ES-I3 (cell line): ENCODE measurements around the gene GRID1.

ENCODE experiments used
- H3K36me3 ChIP-seq: 2 replicates; pipeline ENCODE4 v1.6.1; 2013; ENCODE audit warnings: mild to moderate bottlenecking, low read length, control low read depth, moderate library complexity; ENCODE audit not compliant: insufficient read depth
- H3K4me1 ChIP-seq: 2 replicates; pipeline ENCODE4 v1.6.1; 2013; ENCODE audit warnings: mild to moderate bottlenecking, control low read depth, low read length; ENCODE audit not compliant: insufficient read depth
- H3K9ac ChIP-seq: 2 replicates; pipeline ENCODE4 v1.6.1; 2013; ENCODE audit warnings: low read depth, mild to moderate bottlenecking, low read length, moderate library complexity
- H3K9me3 ChIP-seq: 2 replicates; pipeline ENCODE4 v1.6.1; 2013; ENCODE audit warnings: mild to moderate bottlenecking, low read length, moderate library complexity; ENCODE audit not compliant: control insufficient read depth, insufficient read depth

The GRID1 gene

DNA sequence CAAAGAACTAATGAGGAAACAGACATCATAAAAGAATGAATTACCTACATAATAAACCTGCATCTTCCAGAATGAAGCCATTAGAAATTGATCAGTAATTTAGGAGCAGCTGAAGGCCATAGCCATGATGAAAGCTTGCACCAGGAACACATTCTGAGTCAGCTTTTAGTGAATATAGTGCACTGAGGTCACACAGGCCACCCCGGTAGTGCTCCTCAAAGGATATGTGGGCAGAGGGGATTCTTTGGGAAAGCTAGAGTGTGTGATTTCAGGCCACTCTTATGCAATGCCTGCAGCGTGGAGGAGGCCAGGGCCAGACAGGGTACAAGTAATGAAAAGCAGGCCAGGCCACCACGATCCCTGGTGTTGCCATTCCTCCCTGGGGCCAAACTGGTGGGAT is 451.9 kb downstream of the GRID1 start:
- H3K36me3 ChIP-seq = no peaks in the 10 kb centered on the region
- H3K9ac ChIP-seq = no peak overlapping the region
- no peaks in the 10 kb centered on the region for H3K4me1 ChIP-seq
- no peaks in the 10 kb centered on the region for H3K9me3 ChIP-seq

DNA sequence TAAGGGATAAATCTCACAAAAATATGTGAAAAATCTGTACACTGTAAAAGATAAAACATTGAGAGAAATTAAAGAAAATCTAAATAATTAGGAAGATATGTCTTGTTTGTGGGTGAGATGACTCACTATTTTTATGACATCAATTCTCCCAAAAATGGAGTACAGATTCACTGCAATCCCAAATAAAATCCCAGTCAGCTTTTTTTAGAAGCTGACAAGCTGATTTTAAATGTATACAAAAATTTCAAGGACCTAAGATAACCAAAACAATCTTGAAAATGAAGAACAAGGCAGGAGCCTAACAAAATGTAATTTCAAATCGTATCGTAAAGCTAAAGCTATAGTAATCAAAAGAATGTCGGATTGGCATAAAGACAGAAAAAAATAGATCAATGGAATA is 458.1 kb downstream of the GRID1 start:
- H3K9me3 ChIP-seq = no peaks in the 10 kb centered on the region
- H3K36me3 ChIP-seq = no peaks in the 10 kb centered on the region

DNA sequence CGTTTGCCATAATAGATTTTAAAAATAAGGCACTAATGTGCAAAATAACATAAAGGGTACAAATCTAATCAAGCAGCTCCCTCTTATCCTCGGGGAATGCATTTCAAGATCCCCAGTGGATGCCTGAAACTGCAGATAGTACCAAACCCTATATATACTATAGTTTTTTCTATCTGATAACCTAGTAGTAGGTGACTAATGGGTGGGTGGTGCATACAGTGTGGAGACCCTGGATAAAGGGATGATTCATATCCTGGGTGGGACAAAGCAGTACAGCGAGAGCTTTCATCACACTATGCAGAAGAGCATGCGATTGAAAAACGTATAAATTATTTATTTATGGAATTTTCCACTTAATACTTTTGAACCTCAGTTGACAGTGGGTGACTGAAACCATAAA is 464.5 kb downstream of the GRID1 start:
- no peaks in the 10 kb centered on the region for H3K36me3 ChIP-seq
- H3K4me1 ChIP-seq = no peaks in the 10 kb centered on the region
- no peaks in the 10 kb centered on the region for H3K9me3 ChIP-seq
- H3K9ac ChIP-seq = no peak overlapping the region

More for the DNA sequence above, 458.1 kb downstream of the GRID1 start:
- Histone ChIP-seq H3K9ac (no peak overlapping the region), H3K4me1 (no peaks in the 10 kb centered on the region)

DNA sequence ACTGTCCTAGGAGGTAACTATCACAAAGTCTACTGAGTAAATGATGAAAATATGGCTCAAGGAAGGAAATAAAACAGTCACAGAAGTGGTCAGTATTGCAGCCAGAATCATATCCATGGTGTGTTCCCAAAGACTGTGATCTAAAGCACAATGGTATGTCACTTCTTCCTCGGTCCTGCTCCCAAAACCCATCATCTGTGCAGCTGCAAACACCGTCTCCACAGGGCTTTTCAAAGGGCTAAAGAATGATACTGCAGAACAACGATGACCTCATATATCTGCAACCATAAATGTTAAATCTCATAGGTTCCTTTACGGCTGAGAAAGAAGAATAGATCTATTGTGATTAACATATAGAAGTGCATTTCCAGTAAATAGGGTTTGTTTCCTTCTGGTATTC is 465.0 kb downstream of the GRID1 start:
- no peak overlapping the region for H3K9ac ChIP-seq
- H3K9me3 ChIP-seq = no peaks in the 10 kb centered on the region
- no peaks in the 10 kb centered on the region for H3K36me3 ChIP-seq
- no peaks in the 10 kb centered on the region for H3K4me1 ChIP-seq

DNA sequence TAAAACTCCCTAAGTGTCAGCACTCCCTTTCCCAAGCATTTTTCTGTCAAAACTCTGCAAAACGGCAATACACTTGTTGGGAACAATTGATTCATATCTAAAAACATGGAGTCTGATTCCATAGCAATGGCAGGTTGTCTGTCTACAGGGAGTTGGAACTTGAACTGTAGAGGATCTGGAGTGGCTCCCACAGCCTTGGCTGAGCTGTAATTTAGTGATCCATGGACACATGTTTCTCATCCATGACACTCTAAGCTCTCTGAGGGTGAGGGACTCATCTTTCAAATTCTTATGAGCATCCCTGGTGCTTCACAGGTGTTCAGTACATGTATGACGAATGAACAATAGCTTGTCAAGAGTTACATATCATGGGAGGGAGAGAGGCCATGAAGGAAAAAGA is 466.1 kb downstream of the GRID1 start:
- Histone ChIP-seq H3K4me1 (no peaks in the 10 kb centered on the region), H3K9me3 (no peaks in the 10 kb centered on the region), H3K36me3 (no peaks in the 10 kb centered on the region), H3K9ac (no peak overlapping the region)

DNA sequence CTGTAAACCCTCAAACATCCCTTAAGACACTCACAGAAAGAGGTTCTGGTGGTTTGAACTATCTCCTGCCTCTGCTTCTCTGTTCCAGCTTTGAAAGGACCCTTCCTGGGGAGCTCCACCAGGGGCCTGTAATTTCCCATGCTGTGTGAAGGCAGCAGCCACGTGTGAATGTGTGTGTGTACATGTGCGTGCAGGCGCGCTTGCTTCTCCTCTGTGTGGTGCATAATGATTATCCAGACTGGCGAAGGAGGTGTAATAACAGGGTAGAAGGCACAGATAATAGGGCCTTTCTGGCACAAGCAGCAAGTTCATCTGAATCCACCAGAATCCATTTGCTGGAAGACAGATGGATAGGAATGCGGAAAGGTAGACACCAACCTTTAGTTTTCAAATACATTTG is 466.5 kb downstream of the GRID1 start:
- H3K9me3 ChIP-seq = no peaks in the 10 kb centered on the region
- no peaks in the 10 kb centered on the region for H3K36me3 ChIP-seq
- H3K9ac ChIP-seq = no peak overlapping the region
- no peaks in the 10 kb centered on the region for H3K4me1 ChIP-seq

DNA sequence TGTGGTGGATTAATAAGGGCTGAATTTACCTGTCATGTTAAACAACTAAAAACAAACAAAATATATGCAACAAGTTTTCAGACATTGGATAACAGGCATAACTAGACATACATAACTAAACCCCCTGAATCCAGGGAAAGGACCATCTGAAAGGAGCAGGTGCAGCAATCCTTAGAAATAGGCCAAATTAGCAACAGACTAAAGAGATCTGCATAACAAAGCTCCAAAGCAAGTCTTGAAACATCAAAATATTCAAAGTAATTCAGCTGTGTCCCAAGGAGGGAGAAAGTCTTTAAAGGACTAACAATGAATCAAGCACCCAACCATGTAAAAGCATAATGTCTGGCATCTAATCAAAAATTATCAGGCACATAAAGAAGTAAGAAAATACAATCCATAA is 475.1 kb downstream of the GRID1 start:
- Histone ChIP-seq H3K4me1 (no peaks in the 10 kb centered on the region), H3K9ac (no peak overlapping the region), H3K36me3 (no peaks in the 10 kb centered on the region), H3K9me3 (no peaks in the 10 kb centered on the region)

DNA sequence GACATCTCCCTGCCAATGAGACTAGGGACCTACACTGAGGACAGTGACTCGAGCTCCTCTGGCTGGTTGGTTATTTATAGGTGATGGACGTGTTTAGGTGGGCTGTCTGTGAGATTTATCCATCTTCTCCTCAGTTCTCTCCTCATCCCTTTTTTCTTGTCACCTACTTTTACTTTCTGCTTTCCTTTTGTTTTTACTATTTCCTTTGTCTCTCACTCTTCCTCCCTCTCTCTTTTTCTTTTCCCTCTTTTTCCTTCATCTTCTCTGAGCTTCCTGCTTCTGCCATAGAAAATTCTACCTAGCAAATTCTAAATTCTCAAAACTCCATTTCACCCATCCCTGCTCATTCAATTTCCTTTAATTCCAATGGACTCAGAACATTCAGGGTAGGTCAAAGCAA is 478.0 kb downstream of the GRID1 start:
- Histone ChIP-seq H3K9me3 (no peaks in the 10 kb centered on the region), H3K36me3 (no peaks in the 10 kb centered on the region), H3K9ac (no peak overlapping the region), H3K4me1 (no peaks in the 10 kb centered on the region)

DNA sequence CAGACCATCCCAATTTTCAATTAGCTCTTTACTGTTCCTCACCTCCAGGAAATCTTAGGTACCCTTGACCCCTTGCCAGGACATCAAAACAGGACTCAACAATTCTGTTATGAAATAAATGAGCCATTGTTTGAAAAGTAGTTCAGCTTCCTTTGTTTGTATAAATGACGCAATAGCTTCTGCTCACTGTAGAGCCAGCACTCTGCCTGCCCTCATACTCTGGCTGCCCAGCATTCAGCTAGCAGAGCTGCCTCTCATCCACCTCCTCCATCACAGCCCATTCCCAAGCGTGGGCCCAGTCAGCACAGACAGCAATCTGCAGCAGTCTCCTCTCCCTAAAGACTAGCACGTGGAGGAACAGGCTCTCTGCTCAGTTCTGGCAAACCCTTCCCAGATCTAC is 478.6 kb downstream of the GRID1 start:
- no peaks in the 10 kb centered on the region for H3K4me1 ChIP-seq
- no peaks in the 10 kb centered on the region for H3K9me3 ChIP-seq
- no peak overlapping the region for H3K9ac ChIP-seq
- H3K36me3 ChIP-seq = no peaks in the 10 kb centered on the region

DNA sequence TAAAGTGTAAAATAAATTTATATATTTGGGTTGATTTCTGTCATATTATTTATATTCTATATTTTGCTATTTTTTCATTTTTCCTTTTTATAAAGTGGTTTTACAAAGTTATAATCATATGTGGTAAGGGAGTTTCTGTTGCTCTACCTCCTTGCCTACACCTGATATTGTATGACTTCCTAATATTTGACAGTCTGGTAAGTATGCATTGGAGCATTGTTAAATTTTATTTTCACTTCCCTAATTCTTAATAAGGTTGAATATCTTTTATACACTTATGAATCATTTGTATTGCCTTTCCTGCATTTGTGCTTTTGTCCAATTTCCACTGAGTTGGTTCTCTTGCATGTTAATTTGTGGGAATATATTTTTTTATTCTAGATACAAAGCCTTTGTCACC is 492.4 kb downstream of the GRID1 start:
- H3K4me1 ChIP-seq = no peaks in the 10 kb centered on the region

DNA sequence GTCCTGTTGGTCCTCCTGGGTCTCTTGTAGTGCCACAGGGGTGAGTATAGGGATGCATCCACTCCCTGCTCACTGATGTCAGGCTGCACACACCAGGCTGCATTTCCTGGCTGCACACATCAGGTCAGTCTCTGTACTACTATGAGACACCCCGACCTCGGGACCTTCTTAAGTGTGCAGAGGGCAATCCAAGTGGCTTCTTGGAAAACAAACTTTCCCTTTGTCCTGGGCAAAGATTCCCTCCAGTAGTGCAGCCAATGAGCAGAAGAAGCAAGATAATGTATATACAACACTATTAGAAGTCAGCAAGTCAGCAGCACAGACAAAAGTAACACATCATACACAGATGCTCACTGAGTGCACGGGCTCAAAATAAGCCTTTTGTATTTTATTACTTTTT is 493.5 kb downstream of the GRID1 start:
- Histone ChIP-seq H3K36me3 (no peaks in the 10 kb centered on the region), H3K9ac (no peak overlapping the region), H3K9me3 (peaks cover 5% of the 10 kb centered on the region; the same call in 1 of the 2 replicates), H3K4me1 (no peaks in the 10 kb centered on the region)

More for the DNA sequence above, 492.4 kb downstream of the GRID1 start:
- Histone ChIP-seq H3K9ac (no peak overlapping the region), H3K9me3 (peaks cover 5% of the 10 kb centered on the region; the same call in 1 of the 2 replicates), H3K36me3 (no peaks in the 10 kb centered on the region)

DNA sequence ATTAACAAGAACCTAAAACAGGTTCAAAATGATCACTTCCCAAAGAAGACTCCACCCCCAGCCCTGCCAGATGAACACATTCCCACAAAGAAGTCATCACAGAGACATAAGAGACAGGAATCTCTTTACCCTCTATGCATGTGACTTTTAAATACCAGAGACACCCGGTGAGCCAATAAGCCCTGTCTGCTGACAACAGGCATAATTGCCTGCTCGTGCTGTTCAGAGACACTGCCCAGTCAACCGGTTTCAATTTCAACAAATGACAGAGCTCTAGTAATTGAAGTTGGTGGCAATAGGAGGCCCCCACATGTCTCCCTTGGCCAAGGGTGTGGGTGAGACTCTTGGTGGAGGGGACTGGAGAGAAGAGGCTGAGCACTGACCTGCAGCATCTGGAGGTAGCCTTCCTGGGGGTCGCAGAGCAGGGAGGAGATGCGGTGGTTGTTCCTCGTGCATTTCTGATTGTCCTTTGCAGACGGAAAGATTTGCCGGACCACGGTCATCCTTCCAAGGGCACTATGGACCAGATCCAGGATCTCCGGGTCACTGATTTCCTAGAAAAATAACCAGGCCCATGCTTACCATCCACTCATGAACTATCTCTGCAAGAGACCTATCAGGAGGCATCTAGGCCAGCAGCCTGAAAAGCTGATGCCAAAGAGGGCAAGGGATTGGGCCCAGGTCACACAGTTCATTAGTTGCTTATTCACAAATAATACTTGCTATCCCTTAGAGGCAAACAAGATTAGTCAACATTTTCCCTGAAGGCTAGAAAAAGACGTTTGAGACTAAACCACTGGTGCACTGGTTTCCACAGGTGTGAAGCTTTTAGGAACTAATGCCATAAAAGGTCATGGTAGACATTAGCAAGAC is 497.7 kb downstream of the GRID1 start:
- no peaks in the 10 kb centered on the region; the same call in 1 of the 2 replicates for H3K4me1 ChIP-seq

DNA sequence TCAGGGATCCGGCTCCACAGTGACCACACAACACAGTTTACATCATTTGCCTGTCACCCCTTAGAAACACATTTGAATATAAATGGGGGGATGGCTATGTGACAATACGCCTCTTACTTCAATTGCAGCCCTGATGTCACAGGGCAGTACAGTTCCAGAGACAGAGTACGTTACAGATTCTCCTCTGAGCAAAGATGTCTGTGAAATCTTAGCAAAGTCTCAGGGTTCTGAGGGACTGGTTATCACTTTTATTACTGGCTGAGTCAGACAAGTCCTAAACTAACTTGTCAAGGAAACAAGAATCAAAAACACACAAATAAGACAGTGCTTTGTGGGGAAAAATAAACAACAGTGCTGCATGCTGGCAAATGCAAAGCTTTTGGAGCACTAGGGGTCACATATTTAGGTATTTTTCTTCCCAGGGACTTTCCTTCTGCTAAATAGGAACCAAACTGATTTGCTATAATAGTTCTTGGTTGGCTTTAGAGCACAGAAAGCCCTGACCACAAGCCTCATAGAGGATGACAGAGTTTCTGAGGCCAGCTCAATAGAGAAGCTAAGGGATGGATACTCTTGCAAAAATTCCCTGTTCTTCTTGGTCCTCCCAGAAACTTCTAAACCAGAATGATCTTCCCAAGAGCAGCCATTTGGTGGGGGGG is 501.6 kb downstream of the GRID1 start:
- H3K9me3 ChIP-seq = no peaks in the 10 kb centered on the region
- H3K36me3 ChIP-seq = no peaks in the 10 kb centered on the region
- H3K4me1 ChIP-seq = no peaks in the 10 kb centered on the region; the same call in none of the 2 replicates

More for the DNA sequence above, 497.7 kb downstream of the GRID1 start:
- no peak overlapping the region for H3K9ac ChIP-seq
- no peaks in the 10 kb centered on the region for H3K9me3 ChIP-seq
- no peaks in the 10 kb centered on the region for H3K36me3 ChIP-seq

DNA sequence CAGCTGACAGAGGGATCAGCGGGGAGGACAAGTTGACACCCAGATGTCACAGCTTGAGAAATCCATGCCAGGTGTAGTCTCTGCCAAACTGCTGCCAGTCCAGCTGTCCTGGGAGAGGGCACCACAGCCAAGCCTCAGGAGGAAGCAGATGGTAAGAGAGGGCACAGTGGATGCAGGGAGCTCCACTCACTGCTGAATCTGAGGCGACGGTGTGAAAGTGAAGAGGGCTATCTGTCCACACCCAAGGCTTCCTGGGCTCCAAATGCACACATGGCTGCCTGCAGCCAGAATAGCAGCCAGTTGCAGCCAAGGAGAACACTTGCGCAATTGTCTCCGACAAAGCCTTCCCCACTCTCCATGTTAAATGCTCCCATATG is 502.4 kb downstream of the GRID1 start:
- H3K4me1 ChIP-seq = no peaks in the 10 kb centered on the region; the same call in none of the 2 replicates
- no peaks in the 10 kb centered on the region for H3K9me3 ChIP-seq
- no peaks in the 10 kb centered on the region for H3K36me3 ChIP-seq
- H3K9ac ChIP-seq = no peak overlapping the region

More for the DNA sequence above, 501.6 kb downstream of the GRID1 start:
- no peak overlapping the region for H3K9ac ChIP-seq
